Gastrocnemius medialis (tissue), 4 donors: Measurements from ENCODE around the gene ALOX5AP.

ENCODE experiments used
- CTCF ChIP-seq, 5 experiments: fragments of 450-650 bp in 3 of 5; fragments of 200-600 bp in 2 of 5; sonication (generic) in 2 of 5; IDR thresholded peaks in 4 of 5; conservative IDR thresholded peaks in 1 of 5; 1 replicate in 4 of 5; 2 replicates in 1 of 5; pipeline ENCODE4 v1.5.1; 2016 to 2019; ENCODE audit warnings: antibody characterized with exemption in 5 of 5, mild to moderate bottlenecking in 3 of 5, moderate library complexity in 3 of 5
- POLR2A ChIP-seq, 2 donors: fragments of 450-650 bp; IDR thresholded peaks; one replicate each; pipeline ENCODE4 v1.6.1; 2017; ENCODE audit warnings: antibody characterized with exemption in 2 of 2, mild to moderate bottlenecking in 2 of 2, moderate library complexity in 2 of 2

DNA sequence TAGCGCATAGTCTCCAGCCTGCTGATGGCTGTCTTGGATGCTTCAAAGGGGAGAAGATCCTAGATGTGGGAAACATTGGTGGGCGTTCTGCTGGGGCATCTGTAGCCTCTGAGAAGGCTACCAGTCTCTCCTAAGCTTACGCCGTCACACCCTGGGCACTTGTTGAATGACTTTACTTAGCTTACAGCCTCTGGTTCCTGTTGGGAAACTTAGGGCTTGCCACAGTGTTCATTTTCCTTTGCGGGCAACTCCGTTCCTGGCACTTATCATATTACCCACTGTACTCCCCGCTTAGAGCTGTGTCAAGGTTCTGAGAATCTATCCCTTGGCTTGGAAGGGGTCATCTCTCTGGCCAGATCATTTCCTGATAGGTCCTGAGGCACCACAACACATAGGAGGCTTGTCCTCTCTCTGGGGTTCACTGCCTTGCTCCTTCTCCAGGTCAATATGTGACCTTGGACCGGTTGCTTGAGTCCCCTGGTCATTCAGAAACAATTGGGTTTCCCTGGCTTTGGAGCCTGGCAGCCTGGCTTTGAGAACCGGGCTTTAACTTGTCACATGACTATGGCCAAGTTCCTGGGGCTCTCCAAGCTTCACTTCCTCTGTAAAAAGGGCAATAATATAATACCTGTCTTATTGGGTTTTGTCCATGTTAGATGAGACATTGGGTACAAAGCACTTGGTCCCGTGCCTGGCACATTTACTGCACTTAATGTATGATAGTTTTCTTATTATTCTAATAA lies 20.5 kb upstream of the ALOX5AP start:
- TF ChIP-seq POLR2A (IDR thresholded peaks at IDR 0.05) (no peak), CTCF (IDR thresholded peaks at IDR 0.05 in 4 of 5, conservative IDR thresholded peaks at IDR 0.05 in 1 of 5) (no peak)
